ENCODE data around the gene NUDT22.

NUDT22 gene

DNA sequence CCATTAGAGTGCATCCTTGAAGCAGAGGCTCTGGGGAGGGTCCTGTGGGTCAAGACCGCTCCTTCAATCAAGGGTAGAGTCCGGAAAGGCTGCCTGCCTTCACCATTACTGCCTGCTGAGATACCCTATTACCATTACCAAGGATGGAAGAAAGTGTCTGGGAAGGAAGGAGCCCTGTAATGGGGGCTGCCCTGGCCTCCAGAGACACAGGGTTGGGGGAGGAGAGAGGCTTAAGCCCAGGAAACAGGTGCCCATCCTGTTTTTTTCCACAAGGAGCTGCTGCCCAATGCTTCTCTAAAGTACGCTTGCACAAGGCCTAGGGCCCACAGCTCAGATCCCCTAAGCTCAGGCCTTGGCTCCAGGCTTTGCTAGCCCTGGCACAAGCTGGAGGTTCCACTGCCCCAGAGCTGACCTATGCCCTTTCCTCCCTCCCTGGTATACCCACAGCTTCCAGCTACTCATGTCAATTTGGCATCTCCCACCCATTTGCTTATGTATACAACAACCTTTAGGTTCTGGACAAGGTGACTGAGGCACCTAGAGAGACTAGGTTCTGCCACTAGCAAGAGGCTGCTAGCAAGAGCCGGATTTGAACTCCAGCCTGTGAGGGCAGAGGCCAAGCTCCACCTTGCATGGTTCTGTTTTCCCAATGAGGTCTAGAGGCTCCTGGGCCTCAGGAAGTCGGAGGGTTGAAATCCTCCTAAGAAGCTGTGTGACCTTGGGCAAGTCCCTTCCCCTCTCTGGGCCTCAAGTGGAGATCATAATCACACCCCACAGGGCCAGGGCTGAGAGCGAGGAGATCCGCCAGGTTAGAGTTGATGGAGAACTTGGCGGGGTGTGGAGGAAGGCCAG is 23.7 kb downstream of the NUDT22 start:
- H3K27ac ChIP-seq = no peak overlapping the region
- H3K4me3 ChIP-seq = no peak overlapping the region

DNA sequence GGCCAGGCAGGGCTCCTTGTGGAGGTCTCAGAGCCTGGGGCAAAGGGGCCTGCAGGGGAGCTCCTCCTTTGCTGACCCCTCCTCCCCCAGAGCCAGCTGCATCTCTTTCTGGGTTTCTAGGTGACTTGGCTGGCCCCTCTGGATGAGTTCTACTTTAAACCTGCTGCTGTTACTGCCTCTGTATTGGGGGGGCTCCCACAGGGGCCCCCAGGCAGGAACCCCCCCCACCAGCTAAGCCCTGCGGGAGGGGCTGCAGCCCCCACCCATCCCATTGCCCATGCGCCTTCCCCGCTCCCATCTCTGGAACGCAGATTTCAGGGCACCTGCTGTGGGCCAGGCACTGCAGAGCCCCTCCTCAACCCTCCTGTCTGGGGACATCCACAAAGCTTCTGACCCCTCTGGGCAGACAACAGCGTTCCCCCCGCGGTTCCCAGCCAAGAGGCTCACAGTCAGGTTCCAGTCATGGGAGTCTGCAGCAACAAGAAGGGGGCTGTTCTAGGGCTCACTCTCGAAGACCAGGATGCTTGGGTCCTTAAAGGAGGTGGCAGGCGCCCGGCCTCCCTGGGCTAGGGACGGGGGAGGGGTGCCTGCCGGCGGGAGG is 24.4 kb downstream of the NUDT22 start:
- Histone ChIP-seq H3K4me3 (peak overlapping the region in 6 of 7 experiments; percentile 55 to 91 (median 78)), H3K27ac (peak overlapping the region in 10 of 21 experiments; percentile 8 to 85 (median 68))

GRCh38 chr11:64251016-64251752 is 25.1 kb downstream of the NUDT22 start, which contains the start of gene PLCB3:
Gene PLCB3 (plus strand): TSS chr11:64251530. CDS start chr11:64251650, 120 bp downstream.
- peak within 1 kb of the TSS; percentile 11 to 90 (median 80) for H3K27ac ChIP-seq
- peak within 1 kb of the TSS; percentile 55 to 91 (median 70) for H3K4me3 ChIP-seq

- Histone ChIP-seq H3K27ac (peak overlapping the region; percentile 11 to 90 (median 80)), H3K4me3 (peak overlapping the region; percentile 55 to 91 (median 70))
Measured at GRCh38 chr11:64251753-64252002, 25.6 kb downstream of the NUDT22 start.

- Histone ChIP-seq H3K27ac (peak overlapping the region; percentile 11 to 90 (median 80)), H3K4me3 (peak overlapping the region; percentile 55 to 91 (median 70))
Measured at GRCh38 chr11:64252003-64252872, 26.2 kb downstream of the NUDT22 start.

DNA sequence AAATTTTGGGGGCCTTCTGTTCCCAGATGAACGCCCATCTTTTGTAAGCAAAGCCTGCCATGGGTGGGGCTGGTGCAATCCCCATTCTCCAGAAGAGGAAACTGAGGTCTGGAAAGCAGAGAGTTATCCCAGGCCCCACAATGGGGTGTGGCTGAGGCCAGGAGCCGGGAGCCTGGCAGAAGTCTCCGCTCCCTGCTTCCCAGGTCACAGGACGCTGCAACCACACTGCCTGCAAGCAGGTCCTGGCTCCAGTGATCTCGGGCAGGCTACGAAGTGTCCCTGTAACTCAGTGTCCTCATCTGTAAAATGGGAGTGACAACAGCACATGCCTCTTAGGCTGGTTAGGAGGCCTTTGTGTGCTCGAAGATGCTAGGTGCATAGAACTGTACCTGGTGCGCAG is 27.0 kb downstream of the NUDT22 start:
- Histone ChIP-seq H3K4me3 (peak overlapping the region in 3 of 7 experiments; percentile 63 to 87 (median 67)), H3K27ac (peak overlapping the region in 5 of 21 experiments; percentile 68 to 87 (median 79))

GRCh38 chr11:64253481-64253880 is 27.4 kb downstream of the NUDT22 start:
- Histone ChIP-seq H3K4me3 (no peak overlapping the region), H3K27ac (peak overlapping the region in 1 of 21 experiments; percentile 87)

DNA sequence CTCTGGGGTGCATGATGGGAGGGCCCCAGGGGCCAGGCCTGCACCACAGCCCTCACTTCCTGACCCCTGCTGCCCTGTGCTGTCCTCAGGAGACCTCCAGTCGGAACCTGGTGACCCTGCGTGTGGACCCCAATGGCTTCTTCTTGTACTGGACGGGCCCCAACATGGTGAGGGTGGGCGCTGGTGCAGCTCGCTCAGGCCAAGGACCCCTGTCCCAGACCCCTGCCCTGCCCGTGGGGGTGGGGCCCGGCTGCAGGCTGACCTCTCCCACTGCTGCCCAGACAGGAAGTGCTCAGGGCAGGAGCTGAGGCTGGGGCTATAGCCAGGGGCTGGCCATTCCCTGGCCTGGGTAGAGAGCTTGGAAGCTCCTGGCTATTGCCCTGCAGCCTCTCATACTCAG is 28.3 kb downstream of the NUDT22 start:
- H3K27ac ChIP-seq = peak overlapping the region in 1 of 21 experiments; percentile 87
- no peak overlapping the region for H3K4me3 ChIP-seq

GRCh38 chr11:64255135-64256128 is 29.4 kb downstream of the NUDT22 start:
- Histone ChIP-seq H3K4me3 (no peak overlapping the region), H3K27ac (no peak overlapping the region)

DNA sequence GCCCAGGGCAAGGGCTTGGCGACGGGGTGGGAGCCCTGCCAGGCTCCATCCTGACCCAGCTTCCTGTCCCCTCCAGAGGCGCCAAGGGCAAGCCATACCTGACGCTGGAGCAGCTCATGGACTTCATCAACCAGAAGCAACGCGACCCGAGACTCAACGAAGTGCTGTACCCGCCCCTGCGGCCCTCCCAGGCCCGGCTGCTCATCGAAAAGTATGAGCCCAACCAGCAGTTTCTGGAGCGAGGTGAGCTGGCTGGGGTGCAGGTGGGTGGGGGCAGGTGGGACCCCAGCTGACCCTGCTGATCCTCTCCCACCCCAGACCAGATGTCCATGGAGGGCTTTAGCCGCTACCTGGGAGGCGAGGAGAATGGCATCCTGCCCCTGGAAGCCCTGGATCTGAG is 30.2 kb downstream of the NUDT22 start:
- Histone ChIP-seq H3K4me3 (no peak overlapping the region), H3K27ac (no peak overlapping the region)

DNA sequence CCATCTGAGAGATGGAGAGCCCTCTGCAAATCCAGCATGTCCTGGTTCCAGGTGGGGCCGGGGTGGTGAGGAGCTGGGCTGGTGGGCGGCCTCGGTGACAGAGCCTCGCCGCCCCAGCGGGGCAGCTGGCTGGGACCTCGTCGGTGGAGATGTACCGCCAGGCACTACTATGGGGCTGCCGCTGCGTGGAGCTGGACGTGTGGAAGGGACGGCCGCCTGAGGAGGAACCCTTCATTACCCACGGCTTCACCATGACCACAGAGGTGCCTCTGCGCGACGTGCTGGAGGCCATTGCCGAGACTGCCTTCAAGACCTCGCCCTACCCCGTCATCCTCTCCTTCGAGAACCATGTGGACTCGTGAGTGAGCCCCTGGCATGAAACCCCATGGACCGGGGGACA is 32.3 kb downstream of the NUDT22 start:
- Histone ChIP-seq H3K27ac (no peak overlapping the region), H3K4me3 (no peak overlapping the region)

- Histone ChIP-seq H3K27ac (no peak overlapping the region), H3K4me3 (no peak overlapping the region)
Measured at GRCh38 chr11:64258946-64259532, 33.0 kb downstream of the NUDT22 start.

DNA sequence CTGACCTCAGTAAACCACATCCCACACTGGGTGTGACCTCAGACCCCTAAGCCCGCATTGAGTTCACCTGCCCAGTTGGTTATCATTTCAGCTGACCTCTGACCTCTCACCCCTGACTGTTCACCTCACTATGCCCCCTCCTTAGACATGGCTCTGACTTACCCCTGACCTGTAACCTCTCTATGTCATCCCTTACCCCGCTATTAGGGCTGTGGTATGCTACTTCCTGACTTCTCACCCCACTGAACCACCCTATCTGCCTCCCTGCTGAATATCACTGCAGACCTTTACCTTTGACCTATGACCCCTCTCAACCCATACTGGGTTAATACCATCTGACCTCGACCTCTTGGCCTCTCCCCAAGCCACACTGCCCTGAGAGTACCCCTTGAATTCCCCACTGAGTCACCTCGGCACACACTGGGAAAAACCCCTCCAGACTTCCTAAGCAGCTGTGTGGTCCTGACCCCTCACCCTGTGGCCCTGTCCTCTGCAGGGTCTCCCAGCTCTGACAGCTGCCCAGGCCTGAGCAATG is 33.5 kb downstream of the NUDT22 start:
- no peak overlapping the region for H3K4me3 ChIP-seq
- no peak overlapping the region for H3K27ac ChIP-seq

GRCh38 chr11:64260147-64260708 is 34.2 kb downstream of the NUDT22 start:
- H3K27ac ChIP-seq = no peak overlapping the region
- H3K4me3 ChIP-seq = no peak overlapping the region

GRCh38 chr11:64261556-64262080 is 35.5 kb downstream of the NUDT22 start:
- Histone ChIP-seq H3K4me3 (no peak overlapping the region), H3K27ac (no peak overlapping the region)

GRCh38 chr11:64262271-64263002 is 36.4 kb downstream of the NUDT22 start:
- no peak overlapping the region for H3K27ac ChIP-seq
- no peak overlapping the region for H3K4me3 ChIP-seq

All from skin epidermis (tissue), 12 donors.